GM23338 (cell line): ENCODE measurements around the gene TXNDC17. TPM values are rescaled to one million over a fixed set of nuclear protein-coding genes. Genes with fewer than 3 reads are reported as not detected.

Experiments
- ATAC-seq: fragments of 200-7000 bp; cut with Tn5 transposase; 3 replicates; pipeline ENCODE4 v1.9.1; 2020
- DNase-seq: peaks from one replicate; pipeline ENCODE4 v3.0.0-alpha.2; 2015; ENCODE audit warnings: low spot score
- H2AFZ ChIP-seq: fragments of 200-600 bp; sonication (generic); 2 replicates; pipeline ENCODE4 v1.8.0; 2016; ENCODE audit warnings: antibody characterized with exemption, mild to moderate bottlenecking, moderate library complexity
- H3F3A ChIP-seq: fragments of 200-600 bp; sonication (generic); replicated peaks from 2 replicates; pipeline ENCODE4 v1.8.0; 2017; ENCODE audit warnings: antibody characterized with exemption, mixed run types, low read depth
- H3K27ac ChIP-seq: fragments of 200-600 bp; sonication (generic); 2 replicates; pipeline ENCODE4 v1.6.1; 2016; ENCODE audit warnings: low read depth
- H3K27me3 ChIP-seq: fragments of 200-600 bp; sonication (generic); 2 replicates; pipeline ENCODE4 v1.8.0; 2016; ENCODE audit warnings: mild to moderate bottlenecking, mixed run types, moderate library complexity; ENCODE audit not compliant: insufficient read depth
- H3K36me3 ChIP-seq: fragments of 200-600 bp; sonication (generic); 2 replicates; pipeline ENCODE4 v1.8.0; 2016; ENCODE audit warnings: mild to moderate bottlenecking; ENCODE audit not compliant: insufficient read depth
- H3K4me1 ChIP-seq: fragments of 200-600 bp; sonication (generic); 2 replicates; pipeline ENCODE4 v1.8.0; 2016; ENCODE audit warnings: mild to moderate bottlenecking, moderate library complexity; ENCODE audit not compliant: insufficient read depth
- H3K4me2 ChIP-seq: fragments of 200-600 bp; sonication (generic); 2 replicates; pipeline ENCODE4 v1.7.1; 2017; ENCODE audit warnings: mixed run types
- H3K4me3 ChIP-seq: fragments of 200-600 bp; sonication (generic); 2 replicates; pipeline ENCODE4 v1.6.1; 2016; ENCODE audit warnings: mixed run types
- H3K79me2 ChIP-seq: fragments of 200-600 bp; sonication (generic); replicated peaks from 2 replicates; pipeline ENCODE4 v1.8.0; 2017; ENCODE audit warnings: mild to moderate bottlenecking; ENCODE audit not compliant: insufficient read depth
- H3K9me2 ChIP-seq: fragments of 200-600 bp; sonication (generic); 2 replicates; pipeline ENCODE4 v1.8.0; 2017; ENCODE audit not compliant: insufficient read depth
- H4K20me1 ChIP-seq: fragments of 200-600 bp; sonication (generic); replicated peaks from 2 replicates; pipeline ENCODE4 v1.8.0; 2017; ENCODE audit warnings: mild to moderate bottlenecking; ENCODE audit not compliant: insufficient read depth
- H3K27ac Mint-ChIP-seq: 2 replicates; pipeline ENCODE4 v1.8.0; 2020; ENCODE audit warnings: inconsistent platforms, mild to moderate bottlenecking, moderate library complexity, mixed read lengths
- H3K27me3 Mint-ChIP-seq: 3 replicates; pipeline ENCODE4 v1.8.0; 2022; ENCODE audit warnings: low read depth, mild to moderate bottlenecking, moderate library complexity, mixed read lengths, inconsistent platforms; ENCODE audit not compliant: insufficient read depth, poor library complexity
- H3K36me3 Mint-ChIP-seq: 3 replicates; pipeline ENCODE4 v1.8.0; 2021; ENCODE audit warnings: low read depth, mild to moderate bottlenecking, inconsistent platforms, moderate library complexity, mixed read lengths
- H3K4me1 Mint-ChIP-seq: 3 replicates; pipeline ENCODE4 v1.8.0; 2020; ENCODE audit warnings: mild to moderate bottlenecking, inconsistent platforms, mixed read lengths
- H3K4me3 Mint-ChIP-seq: 3 replicates; pipeline ENCODE4 v1.8.0; 2021; ENCODE audit warnings: moderate library complexity, mild to moderate bottlenecking, inconsistent platforms, mixed read lengths
- H3K9me3 Mint-ChIP-seq: 3 replicates; pipeline ENCODE4 v1.8.0; 2020; ENCODE audit warnings: moderate library complexity, mild to moderate bottlenecking, inconsistent platforms, mixed read lengths
- EZH2 ChIP-seq: fragments of 200-600 bp; sonication (generic); IDR thresholded peaks from one replicate; pipeline ENCODE4 v1.8.0; 2017; ENCODE audit warnings: antibody characterized with exemption, mild to moderate bottlenecking, low read depth; ENCODE audit not compliant: unreplicated experiment
- EZH2phosphoT487 ChIP-seq: fragments of 200-600 bp; sonication (generic); IDR thresholded peaks from one replicate; pipeline ENCODE4 v1.8.1; 2018; ENCODE audit warnings: antibody characterized with exemption; ENCODE audit not compliant: unreplicated experiment
- JUNB ChIP-seq: IDR thresholded peaks from one replicate; pipeline ENCODE4 v1.6.1; 2016; ENCODE audit warnings: antibody characterized with exemption; ENCODE audit not compliant: unreplicated experiment
- NANOG ChIP-seq: IDR thresholded peaks from 2 replicates; pipeline ENCODE4 v1.6.1; 2016; ENCODE audit warnings: antibody characterized with exemption, borderline replicate concordance
- POLR2AphosphoS5 ChIP-seq: IDR thresholded peaks from 2 replicates; pipeline ENCODE4 v1.6.1; 2016; ENCODE audit warnings: antibody characterized with exemption, low read depth
- STAT1 ChIP-seq: IDR thresholded peaks from one replicate; pipeline ENCODE4 v1.6.1; 2016; ENCODE audit warnings: antibody characterized with exemption; ENCODE audit not compliant: unreplicated experiment
- ZNF114 ChIP-seq: fragments of 250-450 bp; sonication (Bioruptor Pico); IDR thresholded peaks from 2 replicates; pipeline ENCODE4 v1.5.0; 2020; ENCODE audit warnings: mild to moderate bottlenecking, moderate library complexity
- ZNF331 ChIP-seq: fragments of 250-450 bp; sonication (Bioruptor Pico); IDR thresholded peaks from 2 replicates; pipeline ENCODE4 v1.5.0; 2020; ENCODE audit warnings: low read depth, mild to moderate bottlenecking, moderate library complexity
- ZNF462 ChIP-seq: fragments of 250-450 bp; sonication (Bioruptor Pico); IDR thresholded peaks from 2 replicates; pipeline ENCODE4 v1.5.0; 2020; ENCODE audit warnings: mild to moderate bottlenecking, moderate library complexity
- polyA plus RNA-seq: library from polyadenylated mRNA; unstranded; fragments of >200 nt; fragmentation: Nextera tagmentation; extraction: Ambion mirVana; gene quantifications from 2 replicates; pipeline ENCODE4 v1.2.1, GENCODE V29; 2016
- total RNA-seq: library from RNA; depleted of rRNA; stranded (reverse); fragments of >200 nt; shearing (Covaris generic); gene quantifications from 2 replicates; pipeline ENCODE4 v1.2.3, GENCODE V29; 2014
- TF ChIP-seq, protein P1 (sequence below): IDR thresholded peaks from 2 replicates; pipeline ENCODE4 v1.6.1; 2016; ENCODE audit warnings: antibody characterized with exemption
- TF ChIP-seq, protein P2 (sequence below): IDR thresholded peaks from one replicate; pipeline ENCODE4 v1.6.1; 2018; ENCODE audit warnings: antibody characterized with exemption; ENCODE audit not compliant: unreplicated experiment
- TF ChIP-seq, protein P3 (sequence below), 2 experiments: fragments of 200-600 bp in 1 of 2; sonication (generic) in 1 of 2; conservative IDR thresholded peaks; 2 replicates each; pipeline versions ENCODE4 v1.5.1 to v1.6.1; 2016 to 2017; ENCODE audit warnings: antibody characterized with exemption in 2 of 2, low read depth in 2 of 2, mild to moderate bottlenecking in 2 of 2, moderate library complexity in 1 of 2

The TXNDC17 gene
- total and polyA plus RNA-seq, 2 experiments from 2014 or later: 202 to 887 TPM

DNA sequence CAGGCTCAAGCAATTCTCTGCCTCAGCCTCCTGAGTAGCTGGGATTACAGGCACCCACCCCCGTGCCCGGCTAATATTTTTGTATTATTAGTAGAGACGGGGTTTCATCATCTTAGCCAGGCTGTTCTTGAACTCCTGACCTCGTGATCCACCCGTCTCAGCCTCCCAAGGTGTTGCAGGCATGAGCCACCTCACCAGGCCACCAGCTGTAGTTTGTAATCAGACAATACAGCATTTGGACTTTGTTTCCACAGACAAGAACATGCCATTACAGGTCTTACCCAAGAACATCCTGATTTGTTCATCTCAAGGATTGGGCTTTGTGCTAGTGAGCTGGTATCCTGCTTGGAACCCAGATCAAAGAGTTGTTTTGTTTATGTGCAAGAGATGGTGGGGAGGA, 40.8 kb downstream of the TXNDC17 start (continued):
- TF ChIP-seq, protein P1, sequence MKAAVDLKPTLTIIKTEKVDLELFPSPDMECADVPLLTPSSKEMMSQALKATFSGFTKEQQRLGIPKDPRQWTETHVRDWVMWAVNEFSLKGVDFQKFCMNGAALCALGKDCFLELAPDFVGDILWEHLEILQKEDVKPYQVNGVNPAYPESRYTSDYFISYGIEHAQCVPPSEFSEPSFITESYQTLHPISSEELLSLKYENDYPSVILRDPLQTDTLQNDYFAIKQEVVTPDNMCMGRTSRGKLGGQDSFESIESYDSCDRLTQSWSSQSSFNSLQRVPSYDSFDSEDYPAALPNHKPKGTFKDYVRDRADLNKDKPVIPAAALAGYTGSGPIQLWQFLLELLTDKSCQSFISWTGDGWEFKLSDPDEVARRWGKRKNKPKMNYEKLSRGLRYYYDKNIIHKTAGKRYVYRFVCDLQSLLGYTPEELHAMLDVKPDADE: no peak

DNA sequence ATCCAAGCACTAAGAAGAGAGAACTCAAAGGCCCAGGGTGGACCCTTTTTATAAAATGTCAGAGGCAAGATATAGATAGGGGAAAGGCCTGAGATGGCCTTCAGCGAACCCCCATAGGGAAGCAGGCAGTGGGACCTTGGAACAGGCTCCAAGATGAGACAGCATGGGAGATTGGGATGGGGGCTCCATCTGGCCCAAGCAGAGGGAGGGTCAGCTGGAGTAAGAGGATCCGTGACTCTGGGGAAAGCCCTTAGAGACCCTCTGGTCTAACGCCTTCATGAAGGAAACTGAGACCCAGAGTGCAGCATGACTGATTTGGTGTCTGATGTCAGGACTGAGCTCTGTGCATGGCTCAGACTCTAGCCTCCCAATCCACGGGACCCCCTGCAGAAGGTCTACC, 41.5 kb downstream of the TXNDC17 start:
- H3K27me3 ChIP-seq: no peaks in the 10 kb centered on the region
- H3K4me1 ChIP-seq: no peaks in the 10 kb centered on the region
- no peak overlapping the region for H3K4me2 ChIP-seq
- no peaks in the 10 kb centered on the region for H4K20me1 ChIP-seq
- H3F3A ChIP-seq: no peaks in the 10 kb centered on the region
- Mint-ChIP-seq H3K4me3 (no peak overlapping the region), H3K9me3 (no peaks in the 10 kb centered on the region; the same call in 2 of the 3 replicates), H3K27ac (no peak overlapping the region), H3K27me3 (peaks cover 2% of the 10 kb centered on the region), H3K4me1 (peaks cover 3% of the 10 kb centered on the region; the same call in 1 of the 3 replicates), H3K36me3 (no peaks in the 10 kb centered on the region)
- H3K36me3 ChIP-seq: no peaks in the 10 kb centered on the region
- DNase-seq: no peak
- no peak overlapping the region for H3K27ac ChIP-seq
- H3K79me2 ChIP-seq: no peaks in the 10 kb centered on the region
- no peaks in the 10 kb centered on the region for H3K9me2 ChIP-seq
- ATAC-seq: no peak
- no peak overlapping the region for H2AFZ ChIP-seq
- H3K4me3 ChIP-seq: no peak overlapping the region
- no peak for TF ChIP-seq EZH2phosphoT487
- TF ChIP-seq, protein P1: no peak
- no peak for TF ChIP-seq EZH2
- TF ChIP-seq ZNF462 (CRISPR knock-in tag): no peak
- TF ChIP-seq, protein P2, sequence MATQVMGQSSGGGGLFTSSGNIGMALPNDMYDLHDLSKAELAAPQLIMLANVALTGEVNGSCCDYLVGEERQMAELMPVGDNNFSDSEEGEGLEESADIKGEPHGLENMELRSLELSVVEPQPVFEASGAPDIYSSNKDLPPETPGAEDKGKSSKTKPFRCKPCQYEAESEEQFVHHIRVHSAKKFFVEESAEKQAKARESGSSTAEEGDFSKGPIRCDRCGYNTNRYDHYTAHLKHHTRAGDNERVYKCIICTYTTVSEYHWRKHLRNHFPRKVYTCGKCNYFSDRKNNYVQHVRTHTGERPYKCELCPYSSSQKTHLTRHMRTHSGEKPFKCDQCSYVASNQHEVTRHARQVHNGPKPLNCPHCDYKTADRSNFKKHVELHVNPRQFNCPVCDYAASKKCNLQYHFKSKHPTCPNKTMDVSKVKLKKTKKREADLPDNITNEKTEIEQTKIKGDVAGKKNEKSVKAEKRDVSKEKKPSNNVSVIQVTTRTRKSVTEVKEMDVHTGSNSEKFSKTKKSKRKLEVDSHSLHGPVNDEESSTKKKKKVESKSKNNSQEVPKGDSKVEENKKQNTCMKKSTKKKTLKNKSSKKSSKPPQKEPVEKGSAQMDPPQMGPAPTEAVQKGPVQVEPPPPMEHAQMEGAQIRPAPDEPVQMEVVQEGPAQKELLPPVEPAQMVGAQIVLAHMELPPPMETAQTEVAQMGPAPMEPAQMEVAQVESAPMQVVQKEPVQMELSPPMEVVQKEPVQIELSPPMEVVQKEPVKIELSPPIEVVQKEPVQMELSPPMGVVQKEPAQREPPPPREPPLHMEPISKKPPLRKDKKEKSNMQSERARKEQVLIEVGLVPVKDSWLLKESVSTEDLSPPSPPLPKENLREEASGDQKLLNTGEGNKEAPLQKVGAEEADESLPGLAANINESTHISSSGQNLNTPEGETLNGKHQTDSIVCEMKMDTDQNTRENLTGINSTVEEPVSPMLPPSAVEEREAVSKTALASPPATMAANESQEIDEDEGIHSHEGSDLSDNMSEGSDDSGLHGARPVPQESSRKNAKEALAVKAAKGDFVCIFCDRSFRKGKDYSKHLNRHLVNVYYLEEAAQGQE: no peak
- TF ChIP-seq ZNF114 (CRISPR knock-in tag): no peak
- no peak for TF ChIP-seq ZNF331 (CRISPR knock-in tag)
- TF ChIP-seq STAT1: no peak
- TF ChIP-seq, protein P3, sequence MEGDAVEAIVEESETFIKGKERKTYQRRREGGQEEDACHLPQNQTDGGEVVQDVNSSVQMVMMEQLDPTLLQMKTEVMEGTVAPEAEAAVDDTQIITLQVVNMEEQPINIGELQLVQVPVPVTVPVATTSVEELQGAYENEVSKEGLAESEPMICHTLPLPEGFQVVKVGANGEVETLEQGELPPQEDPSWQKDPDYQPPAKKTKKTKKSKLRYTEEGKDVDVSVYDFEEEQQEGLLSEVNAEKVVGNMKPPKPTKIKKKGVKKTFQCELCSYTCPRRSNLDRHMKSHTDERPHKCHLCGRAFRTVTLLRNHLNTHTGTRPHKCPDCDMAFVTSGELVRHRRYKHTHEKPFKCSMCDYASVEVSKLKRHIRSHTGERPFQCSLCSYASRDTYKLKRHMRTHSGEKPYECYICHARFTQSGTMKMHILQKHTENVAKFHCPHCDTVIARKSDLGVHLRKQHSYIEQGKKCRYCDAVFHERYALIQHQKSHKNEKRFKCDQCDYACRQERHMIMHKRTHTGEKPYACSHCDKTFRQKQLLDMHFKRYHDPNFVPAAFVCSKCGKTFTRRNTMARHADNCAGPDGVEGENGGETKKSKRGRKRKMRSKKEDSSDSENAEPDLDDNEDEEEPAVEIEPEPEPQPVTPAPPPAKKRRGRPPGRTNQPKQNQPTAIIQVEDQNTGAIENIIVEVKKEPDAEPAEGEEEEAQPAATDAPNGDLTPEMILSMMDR (conservative IDR thresholded peaks at IDR 0.05; ENCODE audit: low read depth in 2 of 2): no peak
- no peak for TF ChIP-seq NANOG
- no peak for TF ChIP-seq POLR2AphosphoS5
- no peak for TF ChIP-seq JUNB
